ENCODE measurements around the gene TMEM108.
"Not testable (repeated sequence)": the region's sequence is repeated elsewhere in the genome, so short reads cannot be mapped to it uniquely, and the experiment has no call there.

Gene TMEM108

DNA sequence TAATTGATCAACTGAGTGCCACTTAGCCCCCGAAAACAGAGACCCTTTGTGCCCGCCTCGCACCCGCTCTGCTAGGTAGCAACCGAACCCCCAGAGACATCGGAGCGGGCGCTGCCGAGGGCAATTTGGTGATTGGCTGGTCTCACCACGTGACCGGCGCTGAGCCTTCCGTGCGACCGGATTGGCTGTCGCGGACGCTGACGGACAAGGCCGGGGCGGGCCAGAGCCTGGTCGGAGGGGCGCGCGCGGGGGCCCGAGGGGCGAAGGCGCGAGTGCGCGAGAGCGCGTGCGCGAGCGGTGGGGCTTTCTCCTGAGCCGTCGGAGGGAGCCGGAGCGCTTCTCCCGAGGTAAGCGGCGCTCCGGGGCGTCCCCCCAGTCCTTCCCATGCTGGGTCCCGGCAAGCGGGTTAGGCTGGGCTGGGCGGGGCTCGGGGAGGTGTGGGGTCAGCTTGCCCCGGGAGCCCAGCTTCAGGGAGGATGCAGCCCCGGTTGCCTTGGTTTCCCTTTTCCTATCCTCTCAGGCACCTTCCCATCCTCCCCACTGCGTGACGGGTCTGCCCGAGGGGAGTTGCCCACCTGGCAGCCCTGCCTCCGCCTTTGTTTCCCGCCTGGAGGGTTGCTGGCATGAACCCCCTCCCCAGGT is at the start of gene TMEM108:
Gene TMEM108, plus strand, starts transcription at position 303 of the 642 bp plus-strand sequence.
- TF ChIP-seq SUZ12 (IDR thresholded peaks at IDR 0.05) = no peak
- TF ChIP-seq NFRKB (IDR thresholded peaks at IDR 0.05) = no peak
- TF ChIP-seq BHLHE40 (IDR thresholded peaks at IDR 0.05; ENCODE audit: borderline replicate concordance) = no peak
- TF ChIP-seq ZNF384 (IDR thresholded peaks at IDR 0.05) = no peak
- no peak for TF ChIP-seq FOXM1 (IDR thresholded peaks at IDR 0.05; ENCODE audit: borderline replicate concordance)
- no peak for TF ChIP-seq FOXA1 (IDR thresholded peaks at IDR 0.05)
- no peak for TF ChIP-seq TARDBP (IDR thresholded peaks at IDR 0.05)
- TF ChIP-seq, protein P1, sequence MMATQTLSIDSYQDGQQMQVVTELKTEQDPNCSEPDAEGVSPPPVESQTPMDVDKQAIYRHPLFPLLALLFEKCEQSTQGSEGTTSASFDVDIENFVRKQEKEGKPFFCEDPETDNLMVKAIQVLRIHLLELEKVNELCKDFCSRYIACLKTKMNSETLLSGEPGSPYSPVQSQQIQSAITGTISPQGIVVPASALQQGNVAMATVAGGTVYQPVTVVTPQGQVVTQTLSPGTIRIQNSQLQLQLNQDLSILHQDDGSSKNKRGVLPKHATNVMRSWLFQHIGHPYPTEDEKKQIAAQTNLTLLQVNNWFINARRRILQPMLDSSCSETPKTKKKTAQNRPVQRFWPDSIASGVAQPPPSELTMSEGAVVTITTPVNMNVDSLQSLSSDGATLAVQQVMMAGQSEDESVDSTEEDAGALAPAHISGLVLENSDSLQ (IDR thresholded peaks at IDR 0.05) = peak; percentile 95
- TF ChIP-seq L3MBTL2 (conservative IDR thresholded peaks at IDR 0.05) = peak; percentile 92
- no peak for TF ChIP-seq CTBP1 (IDR thresholded peaks at IDR 0.05; ENCODE audit: borderline replicate concordance)
- TF ChIP-seq LEF1 (IDR thresholded peaks at IDR 0.05; ENCODE audit: borderline replicate concordance) = no peak
- ChIA-PET CTCF (no interaction called here), POLR2A (no interaction called here)
- DNase-seq (ENCODE audit: extremely low spot score) = peak; percentile 95

- DNase-seq (ENCODE audit: extremely low spot score) = no peak
- TF ChIP-seq L3MBTL2 (conservative IDR thresholded peaks at IDR 0.05) (no peak), HDGF (IDR thresholded peaks at IDR 0.05; ENCODE audit: borderline replicate concordance) (no peak), FOXM1 (IDR thresholded peaks at IDR 0.05; ENCODE audit: borderline replicate concordance) (no peak), SUZ12 (IDR thresholded peaks at IDR 0.05) (no peak), ELF4 (IDR thresholded peaks at IDR 0.05) (no peak), ARNT (IDR thresholded peaks at IDR 0.05) (no peak), TARDBP (IDR thresholded peaks at IDR 0.05) (no peak), ZNF384 (IDR thresholded peaks at IDR 0.05) (no peak), FOXA1 (IDR thresholded peaks at IDR 0.05) (no peak), SP1 (IDR thresholded peaks at IDR 0.05) (no peak), FOXK2 (IDR thresholded peaks at IDR 0.05) (no peak), CTBP1 (IDR thresholded peaks at IDR 0.05; ENCODE audit: borderline replicate concordance) (no peak)
- TF ChIP-seq, protein P1 (IDR thresholded peaks at IDR 0.05) = no peak
- ChIA-PET POLR2A (no interaction called here), CTCF (no interaction called here)
Observed at GRCh38 chr3:132995971-132996370, 42.2 kb upstream of the TMEM108 start.

GRCh38 chr3:132997404-132998185 is 40.6 kb upstream of the TMEM108 start:
- POLR2A ChIA-PET = no interaction called here
- DNase-seq (ENCODE audit: extremely low spot score) = no peak
- CTCF ChIA-PET = no interaction called here
- TF ChIP-seq LEF1 (IDR thresholded peaks at IDR 0.05; ENCODE audit: borderline replicate concordance) (no peak), NFRKB (IDR thresholded peaks at IDR 0.05) (no peak)

- POLR2A ChIA-PET; DNase-seq (ENCODE audit: extremely low spot score); CTCF ChIA-PET: not testable (repeated sequence)
Observed at GRCh38 chr3:133005032-133005431, 33.2 kb upstream of the TMEM108 start.

DNA sequence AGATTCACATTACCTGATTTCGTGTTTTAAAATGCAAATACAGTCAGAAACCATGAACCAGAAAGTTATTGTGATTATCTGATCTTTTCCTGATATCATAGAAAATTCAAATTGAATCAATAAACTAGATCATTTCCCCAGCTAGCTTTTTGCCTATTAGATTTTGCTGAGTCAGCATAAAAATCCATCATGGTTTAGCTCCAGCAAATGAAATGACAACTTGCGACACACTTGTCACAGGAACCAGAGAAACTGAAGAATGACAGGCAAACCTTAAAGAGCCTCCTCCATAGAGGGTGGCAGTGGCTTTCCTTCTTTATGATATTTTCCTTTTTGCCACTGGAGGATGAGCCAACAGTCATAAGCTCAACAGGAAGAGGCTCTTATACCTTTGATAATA is 30.6 kb upstream of the TMEM108 start:
- ChIA-PET POLR2A (no interaction called here), CTCF (interaction anchor here (1.2 kb wide), 1 partner anchor 18 kb away, joined by 3 read pairs; no protein-coding TSS in a partner anchor)
- TF ChIP-seq FOXM1 (IDR thresholded peaks at IDR 0.05; ENCODE audit: borderline replicate concordance) (no peak), CTBP1 (IDR thresholded peaks at IDR 0.05; ENCODE audit: borderline replicate concordance) (no peak), ELF4 (IDR thresholded peaks at IDR 0.05) (no peak), ZNF384 (IDR thresholded peaks at IDR 0.05) (no peak), ARNT (IDR thresholded peaks at IDR 0.05) (no peak)
- no peak for DNase-seq (ENCODE audit: extremely low spot score)

DNA sequence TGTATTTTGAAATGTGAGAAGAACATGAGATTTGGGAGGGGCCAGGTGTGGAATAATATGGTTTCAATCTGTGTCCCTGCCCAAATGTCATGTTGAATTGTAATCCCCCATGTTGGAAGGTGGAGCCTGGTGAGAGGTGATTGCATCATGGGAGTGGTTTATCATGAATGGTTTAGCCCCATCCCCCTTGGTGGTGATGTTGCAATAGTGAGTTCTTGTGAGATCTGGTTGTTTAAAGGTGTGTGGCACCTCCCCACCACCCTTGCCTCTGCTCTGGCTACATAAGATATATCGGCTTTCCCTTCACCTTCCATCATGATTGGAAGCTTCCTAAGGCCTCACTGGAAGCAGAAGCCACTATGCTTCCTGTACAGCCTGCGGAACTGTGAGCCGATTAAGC is 23.9 kb upstream of the TMEM108 start:
- ChIA-PET CTCF (no interaction called here), POLR2A (no interaction called here)
- DNase-seq (ENCODE audit: extremely low spot score) = no peak
- TF ChIP-seq FOXK2 (IDR thresholded peaks at IDR 0.05) (no peak), BHLHE40 (IDR thresholded peaks at IDR 0.05; ENCODE audit: borderline replicate concordance) (no peak), SUZ12 (IDR thresholded peaks at IDR 0.05) (no peak)

DNA sequence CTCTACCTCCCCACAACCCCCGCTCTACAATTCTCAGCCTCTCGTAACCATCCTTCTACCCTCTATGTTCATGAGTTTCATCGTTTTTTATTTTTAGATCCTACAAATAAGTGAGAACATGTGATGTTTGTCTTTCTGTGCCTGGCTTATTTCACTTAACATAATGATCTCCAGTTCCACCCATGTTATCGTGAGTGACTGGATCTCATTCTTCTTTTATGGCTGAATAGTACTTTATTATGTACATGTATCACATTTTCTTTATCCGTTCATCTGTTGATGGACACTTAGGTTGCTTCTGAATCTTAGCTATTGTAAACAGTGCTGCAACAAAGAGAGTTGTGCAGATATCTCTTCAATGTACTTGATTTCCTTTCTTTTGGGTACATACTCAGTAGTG is 22.6 kb upstream of the TMEM108 start:
- DNase-seq (ENCODE audit: extremely low spot score); POLR2A ChIA-PET; CTCF ChIA-PET: not testable (repeated sequence)

DNA sequence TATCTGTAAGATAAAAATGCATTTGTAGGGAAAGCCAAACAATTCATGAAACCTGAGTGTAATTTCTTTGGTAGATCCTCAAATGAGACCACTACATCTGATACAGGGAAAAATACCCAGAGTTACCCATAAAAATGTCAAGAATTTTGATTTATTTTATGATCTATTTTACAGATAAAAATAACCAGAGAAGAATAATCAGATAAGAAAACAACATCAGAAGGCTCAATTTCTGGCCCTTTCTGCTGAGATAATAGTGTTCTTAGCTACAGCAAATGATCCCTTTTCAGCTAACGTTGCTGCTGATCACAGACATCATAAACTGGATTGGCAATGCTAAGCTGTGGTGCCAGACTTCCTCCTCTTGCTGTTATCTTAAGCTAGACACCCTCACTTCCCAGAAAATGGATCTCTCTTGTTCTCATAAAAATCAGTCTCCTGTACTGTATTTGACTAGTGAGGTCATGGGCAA is 21.3 kb upstream of the TMEM108 start:
- POLR2A ChIA-PET = no interaction called here
- TF ChIP-seq ELF4 (IDR thresholded peaks at IDR 0.05) = no peak
- TF ChIP-seq, protein P1 (IDR thresholded peaks at IDR 0.05) = peak; percentile 38
- TF ChIP-seq FOXK2 (IDR thresholded peaks at IDR 0.05) = no peak
- DNase-seq (ENCODE audit: extremely low spot score) = peak; percentile 9
- CTCF ChIA-PET = no interaction called here
